HG03460 (cell line): ENCODE results near the gene NUP107.
"Not testable (repeated sequence)": the region's sequence is repeated elsewhere in the genome, so short reads cannot be mapped to it uniquely, and the experiment has no call there.

ENCODE experiments used
- ATAC-seq: cut with Tn5 transposase; IDR thresholded peaks from one replicate; pipeline ENCODE4 v1.9.1; 2021; ENCODE audit not compliant: unreplicated experiment

NUP107 gene

GRCh38 chr12:68686595-68687521 is at the start of gene NUP107:
Gene NUP107, plus strand, starts transcription at chr12:68686978. Its CDS starts 88 bp downstream, at chr12:68687066.
- ATAC-seq, result peak; percentile 95

- not testable (repeated sequence) for ATAC-seq
Measured at GRCh38 chr12:68637439-68637838, 49.3 kb upstream of the NUP107 start.

DNA sequence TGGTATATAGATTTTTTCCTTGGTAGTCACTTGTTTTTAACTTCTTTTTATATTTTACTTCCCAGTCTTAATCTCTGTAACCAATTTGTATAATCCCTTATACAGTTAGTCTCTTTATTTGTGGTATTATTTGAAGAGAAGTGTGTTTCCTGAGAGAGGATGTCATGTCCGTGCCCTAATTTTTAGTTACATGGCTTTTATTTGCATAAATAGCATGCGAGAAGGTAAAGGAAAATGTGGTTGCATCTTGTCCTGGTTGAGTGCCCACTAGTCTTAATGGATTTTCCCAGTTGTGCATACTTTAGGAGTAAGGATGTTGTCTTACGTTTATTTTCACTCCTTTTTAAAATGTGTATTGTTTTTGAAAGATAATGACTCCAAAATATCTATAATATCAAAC is 48.6 kb upstream of the NUP107 start:
- ATAC-seq, result no peak

- ATAC-seq, result no peak
Measured at GRCh38 chr12:68638721-68639395, 47.9 kb upstream of the NUP107 start.

DNA sequence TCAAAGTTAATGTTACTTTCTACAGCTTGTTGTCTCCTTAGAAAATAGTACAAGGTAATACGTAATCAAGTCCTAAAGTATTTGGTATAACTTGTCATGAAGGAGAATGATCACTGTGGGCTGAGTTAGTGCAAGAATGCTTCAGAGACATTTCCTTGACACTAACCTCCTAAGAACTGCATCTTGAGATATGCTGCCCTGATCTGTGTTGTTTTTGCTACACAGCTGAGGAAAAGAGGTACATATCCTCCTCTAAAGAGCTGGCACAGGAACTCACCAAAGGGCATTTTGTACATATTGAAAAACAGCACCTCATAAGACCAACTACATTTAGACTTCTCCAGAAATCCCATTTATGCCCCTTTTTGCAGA is 47.4 kb upstream of the NUP107 start:
- no peak for ATAC-seq

GRCh38 chr12:68641138-68641537 is 45.6 kb upstream of the NUP107 start:
- peak; percentile 94 for ATAC-seq

DNA sequence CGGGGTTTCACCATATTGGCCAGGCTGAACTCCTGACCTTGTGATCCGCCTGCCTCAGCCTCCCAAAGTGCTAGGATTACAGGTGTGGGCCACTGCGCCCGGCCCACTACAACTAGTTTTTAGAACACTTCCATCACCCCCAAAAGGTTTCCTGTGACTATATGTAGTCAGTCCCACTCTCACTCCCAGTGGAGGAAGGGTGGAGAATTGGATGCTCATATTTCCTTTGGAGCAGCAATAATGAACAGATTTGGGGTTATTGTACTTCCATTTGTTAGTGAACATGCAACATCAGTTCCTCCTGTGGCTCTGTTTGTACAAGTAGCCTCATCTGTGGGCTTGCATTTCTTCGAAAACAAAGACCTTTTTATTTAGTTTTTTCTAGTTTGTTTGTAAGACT is 40.3 kb upstream of the NUP107 start:
- no peak for ATAC-seq

- ATAC-seq, result no peak
Measured at GRCh38 chr12:68647507-68647906, 39.3 kb upstream of the NUP107 start.

DNA sequence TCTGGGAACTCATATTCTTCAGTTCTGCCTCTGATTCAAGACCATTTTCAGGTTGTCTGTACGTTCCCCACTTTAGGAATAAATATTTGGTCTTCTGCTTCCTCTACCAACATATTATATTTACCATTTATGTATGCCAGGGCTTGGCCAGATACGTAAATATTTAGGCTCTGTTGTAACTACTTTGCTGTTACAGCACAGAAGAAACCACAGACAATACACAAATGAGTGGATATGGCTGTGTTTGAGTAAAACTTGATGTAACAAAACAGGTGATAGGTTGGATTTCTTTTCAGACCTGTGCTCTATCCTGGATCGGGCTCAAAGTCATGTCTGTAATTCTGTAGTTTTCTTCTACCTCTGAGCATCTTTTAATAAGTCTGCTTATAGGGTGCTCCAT is 38.6 kb upstream of the NUP107 start:
- ATAC-seq, result no peak

GRCh38 chr12:68665016-68665569 is 21.7 kb upstream of the NUP107 start:
- no peak for ATAC-seq

DNA sequence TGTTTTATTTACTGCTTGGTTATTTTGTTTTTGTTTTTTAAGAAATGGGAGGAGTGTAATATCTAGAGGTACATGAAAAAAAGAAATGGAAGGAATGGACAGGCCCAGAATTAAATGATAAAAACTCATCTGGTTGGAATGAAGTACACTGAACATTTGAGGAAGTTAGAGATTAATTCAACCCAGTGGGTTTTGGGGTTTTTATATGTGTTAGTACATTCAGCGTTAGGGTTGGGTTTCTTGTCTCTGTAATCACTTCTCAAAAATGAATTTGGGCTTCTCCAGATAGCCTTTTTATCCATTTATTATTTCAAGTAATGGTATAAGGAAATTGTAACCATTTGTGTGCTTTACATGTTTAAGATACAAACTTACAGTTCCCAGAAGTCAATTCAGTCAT is 19.5 kb upstream of the NUP107 start:
- ATAC-seq, result no peak

GRCh38 chr12:68667896-68668295 is 18.9 kb upstream of the NUP107 start:
- no peak for ATAC-seq

GRCh38 chr12:68671179-68671578 is 15.6 kb upstream of the NUP107 start:
- ATAC-seq, result no peak

DNA sequence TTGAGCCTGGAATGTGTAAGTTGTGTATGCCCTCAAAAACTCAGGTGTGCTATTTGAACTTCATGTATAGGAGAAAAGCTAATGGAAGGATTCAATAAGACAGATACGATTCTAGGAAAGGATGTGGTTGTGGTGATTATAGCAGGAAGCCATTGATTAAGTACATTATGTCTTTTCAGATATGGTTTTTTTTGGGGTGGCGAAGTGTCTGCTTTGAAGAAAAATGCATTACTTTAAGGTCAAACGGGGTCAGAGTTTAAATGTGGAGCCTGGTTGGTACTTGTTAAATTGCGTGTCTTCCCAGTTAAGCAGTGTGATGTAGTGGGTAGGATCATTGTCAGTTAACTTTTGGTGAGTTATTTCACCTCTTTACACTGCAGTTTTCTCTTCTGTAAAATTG is 13.0 kb upstream of the NUP107 start:
- no peak for ATAC-seq

- ATAC-seq, result no peak
Measured at GRCh38 chr12:68674376-68674775, 12.4 kb upstream of the NUP107 start.

GRCh38 chr12:68675101-68675842 is 11.5 kb upstream of the NUP107 start:
- ATAC-seq, result no peak

DNA sequence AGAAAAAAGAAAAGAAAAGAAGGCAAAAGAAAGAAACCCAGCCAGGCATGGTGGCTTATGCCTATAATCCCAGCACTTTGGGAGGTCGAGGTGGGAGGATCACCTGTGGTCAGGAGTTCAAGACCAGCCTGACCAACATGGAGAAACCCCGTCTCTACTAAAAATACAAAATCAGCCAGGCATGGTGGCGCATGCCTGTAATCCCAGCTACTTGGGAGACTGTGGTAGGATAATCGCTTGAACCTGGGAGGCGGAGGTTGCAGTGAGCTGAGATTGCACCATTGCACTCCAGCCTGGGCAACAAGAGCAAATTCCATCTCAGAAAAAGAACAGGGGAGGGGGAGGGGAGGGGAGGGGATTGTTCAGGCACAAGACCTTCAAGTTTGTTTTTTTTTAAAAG is 9.9 kb upstream of the NUP107 start:
- not testable (repeated sequence) for ATAC-seq

DNA sequence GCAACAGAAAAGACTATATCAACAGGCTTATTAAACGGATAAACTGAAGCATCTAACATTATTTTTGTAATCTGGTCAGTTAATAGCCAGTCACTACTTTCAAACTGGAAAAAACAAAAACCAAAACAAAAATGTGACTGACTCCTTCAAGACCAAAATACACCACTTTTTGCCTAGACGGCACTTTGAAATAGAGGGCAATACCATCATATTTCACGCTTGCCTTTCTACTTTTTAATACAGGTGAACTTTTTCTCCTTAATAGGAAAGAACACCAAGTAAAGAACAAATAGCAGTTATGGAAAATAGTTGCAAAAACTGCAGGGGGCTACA is 550 bp upstream of the NUP107 start:
- no peak for ATAC-seq

DNA sequence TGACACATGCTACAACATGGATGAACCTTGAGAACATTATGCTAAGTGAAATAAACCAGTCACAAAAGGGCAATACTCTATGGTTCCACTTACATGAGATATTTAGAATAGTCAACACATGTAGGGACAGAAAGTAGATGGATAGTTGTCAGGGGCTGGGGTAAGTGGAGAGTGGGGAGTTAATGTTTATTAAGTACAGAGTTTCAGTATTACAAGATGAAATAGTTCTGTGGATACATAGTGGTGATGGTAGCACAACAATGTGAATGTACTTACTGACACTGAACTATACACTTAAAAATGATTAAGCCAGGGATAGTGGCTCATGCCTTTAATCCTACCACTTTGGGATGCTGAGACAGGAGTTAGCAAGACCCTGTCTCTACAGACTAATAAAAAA is 8.7 kb downstream of the NUP107 start:
- ATAC-seq, result peak; percentile 67

DNA sequence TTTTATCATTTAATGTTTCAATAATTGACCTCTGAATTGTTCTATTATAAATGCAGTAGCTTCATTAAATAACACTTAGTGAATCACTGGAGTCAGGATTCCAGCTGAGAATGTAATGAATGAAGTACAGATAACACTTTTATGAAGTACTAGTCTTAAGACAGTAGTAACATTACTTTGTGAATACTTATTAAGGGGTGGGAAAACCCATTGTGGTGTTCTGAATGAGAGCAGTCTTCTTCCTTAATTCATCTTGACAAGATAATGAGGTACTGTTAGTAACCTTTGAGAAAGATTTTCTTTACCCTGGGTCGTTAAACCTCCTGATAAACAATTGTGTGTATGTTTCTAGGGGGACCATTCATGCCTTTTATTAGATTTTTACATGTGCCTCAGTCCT is 12.7 kb downstream of the NUP107 start:
- ATAC-seq, result no peak

- ATAC-seq, result no peak
Measured at GRCh38 chr12:68727776-68728175, 41.0 kb downstream of the NUP107 start.
